GM18505 (cell line): ENCODE results near the gene HERPUD2.
"Not testable (repeated sequence)": the region's sequence is repeated elsewhere in the genome, so short reads cannot be mapped to it uniquely, and the experiment has no call there.

Experiments used
- ATAC-seq: cut with Tn5 transposase; IDR thresholded peaks from one replicate; pipeline ENCODE4 v1.9.1; 2021; ENCODE audit not compliant: unreplicated experiment
- POLR2A ChIP-seq: IDR thresholded peaks from 4 replicates; pipeline ENCODE4 v1.6.1; 2011; ENCODE audit warnings: borderline replicate concordance; ENCODE audit not compliant: insufficient read depth, insufficient read length; ENCODE audit errors: extremely low read depth

The HERPUD2 gene

GRCh38 chr7:35593899-35594298 lies 101.0 kb downstream of the HERPUD2 start:
- no peak for ATAC-seq
- no peak for TF ChIP-seq POLR2A

GRCh38 chr7:35588647-35589046 lies 106.3 kb downstream of the HERPUD2 start:
- no peak for ATAC-seq
- no peak for TF ChIP-seq POLR2A

- ATAC-seq = no peak
Measured at GRCh38 chr7:35584990-35585389, 109.9 kb downstream of the HERPUD2 start.

GRCh38 chr7:35584533-35584932 lies 110.4 kb downstream of the HERPUD2 start:
- ATAC-seq = not testable (repeated sequence)

More at GRCh38 chr7:35584990-35585389, 109.9 kb downstream of the HERPUD2 start:
- TF ChIP-seq POLR2A = no peak
